ENCODE results near the gene SPAG16.
"Not testable (repeated sequence)": the region's sequence is repeated elsewhere in the genome, so short reads cannot be mapped to it uniquely, and the experiment has no call there.

SPAG16 gene

GRCh38 chr2:213271947-213272346, 12.3 kb upstream of the SPAG16 start:
- DNase-seq (ENCODE audit: low read depth) = no peak

GRCh38 chr2:213274143-213274542, 10.1 kb upstream of the SPAG16 start:
- no peak for DNase-seq (ENCODE audit: low read depth)

GRCh38 chr2:213275265-213275664, 9.0 kb upstream of the SPAG16 start:
- DNase-seq (ENCODE audit: low read depth) = no peak

- not testable (repeated sequence) for DNase-seq (ENCODE audit: low read depth)
These were observed 7.1 kb upstream of the SPAG16 start for GRCh38 chr2:213277134-213277533.

- DNase-seq (ENCODE audit: low read depth) = no peak
These were observed 5.1 kb upstream of the SPAG16 start for GRCh38 chr2:213279116-213279620.

GRCh38 chr2:213279971-213280370, 4.3 kb upstream of the SPAG16 start:
- DNase-seq (ENCODE audit: low read depth) = no peak

- no peak for DNase-seq (ENCODE audit: low read depth)
These were observed 3.1 kb upstream of the SPAG16 start for GRCh38 chr2:213281156-213281555.

- DNase-seq (ENCODE audit: low read depth) = no peak
These were observed 1.1 kb downstream of the SPAG16 start for GRCh38 chr2:213285404-213285803.

- no peak for DNase-seq (ENCODE audit: low read depth)
These were observed 1.9 kb downstream of the SPAG16 start for GRCh38 chr2:213286161-213286560.

- no peak for DNase-seq (ENCODE audit: low read depth)
These were observed 4.8 kb downstream of the SPAG16 start for GRCh38 chr2:213288913-213289700.

- DNase-seq (ENCODE audit: low read depth) = no peak
These were observed 6.2 kb downstream of the SPAG16 start for GRCh38 chr2:213290501-213290900.

GRCh38 chr2:213296270-213296669, 12.0 kb downstream of the SPAG16 start:
- DNase-seq (ENCODE audit: low read depth) = no peak

GRCh38 chr2:213306316-213306942, 22.2 kb downstream of the SPAG16 start:
- no peak for DNase-seq (ENCODE audit: low read depth)

GRCh38 chr2:213315168-213315876, 31.1 kb downstream of the SPAG16 start:
- DNase-seq (ENCODE audit: low read depth) = no peak

- DNase-seq (ENCODE audit: low read depth) = peak; percentile 43
These were observed 31.9 kb downstream of the SPAG16 start for GRCh38 chr2:213316001-213316735.

GRCh38 chr2:213317929-213318328, 33.7 kb downstream of the SPAG16 start:
- DNase-seq (ENCODE audit: low read depth) = peak; percentile 76

GRCh38 chr2:213320604-213321003, 36.3 kb downstream of the SPAG16 start:
- DNase-seq (ENCODE audit: low read depth) = no peak

GRCh38 chr2:213336253-213336770, 52.0 kb downstream of the SPAG16 start:
- no peak for DNase-seq (ENCODE audit: low read depth)

GRCh38 chr2:213353419-213353818, 69.2 kb downstream of the SPAG16 start:
- DNase-seq (ENCODE audit: low read depth) = no peak

GRCh38 chr2:213376644-213377043, 92.4 kb downstream of the SPAG16 start:
- no peak for DNase-seq (ENCODE audit: low read depth)

GRCh38 chr2:213407027-213407426, 122.8 kb downstream of the SPAG16 start:
- not testable (repeated sequence) for DNase-seq (ENCODE audit: low read depth)
